NCI-H2196 (cell line): ENCODE measurements around the gene PNMA6F.
"Not testable (repeated sequence)": the region's sequence is repeated elsewhere in the genome, so short reads cannot be mapped to it uniquely, and the experiment has no call there.

ENCODE experiments used
- DNase-seq: peaks from one replicate; lab custom pipeline; 2025; ENCODE audit not compliant: unreplicated experiment; lab: John Stamatoyannopoulos, UW

The PNMA6F gene

DNA sequence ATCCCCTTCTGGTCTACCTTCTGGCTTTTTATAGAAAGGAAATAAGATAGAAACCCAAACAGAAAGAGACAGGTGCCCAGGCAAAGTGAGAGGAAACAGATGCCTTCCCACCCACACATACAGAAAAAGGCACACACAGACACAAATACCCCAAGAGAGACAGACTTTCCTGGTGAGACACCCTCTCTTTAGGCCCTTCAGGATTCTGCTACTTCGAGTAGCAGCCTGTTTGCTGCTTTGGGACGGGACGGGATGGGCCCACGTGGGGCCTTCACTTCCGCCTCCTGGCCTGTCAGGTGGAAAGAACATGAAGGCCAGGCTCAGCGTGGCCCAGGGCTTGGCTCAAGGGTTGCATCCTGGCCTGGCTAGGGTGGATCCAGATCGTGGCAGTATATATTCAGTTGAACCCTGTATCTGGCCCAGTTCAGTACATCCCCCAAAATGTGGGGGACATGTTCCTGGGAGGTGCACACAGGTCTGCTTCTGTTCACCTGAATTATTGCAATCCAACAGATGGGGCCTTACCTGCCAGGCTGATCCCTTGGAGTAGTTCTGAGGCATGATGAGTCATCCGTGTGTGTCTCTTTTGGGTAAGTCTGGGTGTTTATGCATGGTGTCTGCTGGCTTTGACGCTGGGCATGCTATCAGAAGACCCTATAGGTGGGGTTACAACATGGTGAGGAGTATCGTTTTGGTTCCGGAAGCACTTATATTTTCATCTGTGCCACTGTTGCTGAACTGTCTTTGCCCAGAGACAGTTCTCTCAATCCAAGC lies 14.7 kb upstream of the PNMA6F start:
- DNase-seq, result no peak

DNA sequence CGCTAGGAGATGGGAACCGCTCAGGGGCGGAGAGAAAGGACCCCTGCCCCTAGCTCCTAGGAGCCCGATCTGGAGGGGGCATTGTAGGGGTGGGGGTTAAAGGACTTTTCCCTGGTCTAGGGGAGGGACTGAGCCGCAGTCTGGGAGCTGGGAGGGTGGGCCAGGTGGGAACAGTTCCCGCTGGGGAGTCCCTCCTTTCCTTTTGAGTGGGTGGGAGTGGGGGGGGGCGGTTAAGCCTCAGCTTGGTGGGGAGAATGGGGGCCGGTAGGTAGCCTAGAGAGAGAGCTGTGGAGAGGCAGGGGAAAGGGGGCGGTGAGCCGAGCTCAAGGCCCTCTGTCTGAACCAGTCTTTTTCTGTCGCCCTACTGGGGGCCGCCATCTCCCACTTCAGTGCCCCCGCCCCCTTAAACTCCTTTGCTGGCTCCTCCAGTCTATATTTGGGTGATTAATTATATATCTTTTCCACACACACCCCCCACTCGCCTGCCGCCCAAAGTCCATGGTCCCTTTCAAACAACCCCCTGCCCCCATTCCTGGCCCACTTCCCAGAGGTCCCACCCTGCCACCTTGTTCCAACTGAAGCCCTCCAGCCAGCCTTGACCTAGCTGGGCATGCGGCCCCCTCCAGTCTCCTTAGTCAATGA lies 13.2 kb upstream of the PNMA6F start:
- DNase-seq, result no peak

DNA sequence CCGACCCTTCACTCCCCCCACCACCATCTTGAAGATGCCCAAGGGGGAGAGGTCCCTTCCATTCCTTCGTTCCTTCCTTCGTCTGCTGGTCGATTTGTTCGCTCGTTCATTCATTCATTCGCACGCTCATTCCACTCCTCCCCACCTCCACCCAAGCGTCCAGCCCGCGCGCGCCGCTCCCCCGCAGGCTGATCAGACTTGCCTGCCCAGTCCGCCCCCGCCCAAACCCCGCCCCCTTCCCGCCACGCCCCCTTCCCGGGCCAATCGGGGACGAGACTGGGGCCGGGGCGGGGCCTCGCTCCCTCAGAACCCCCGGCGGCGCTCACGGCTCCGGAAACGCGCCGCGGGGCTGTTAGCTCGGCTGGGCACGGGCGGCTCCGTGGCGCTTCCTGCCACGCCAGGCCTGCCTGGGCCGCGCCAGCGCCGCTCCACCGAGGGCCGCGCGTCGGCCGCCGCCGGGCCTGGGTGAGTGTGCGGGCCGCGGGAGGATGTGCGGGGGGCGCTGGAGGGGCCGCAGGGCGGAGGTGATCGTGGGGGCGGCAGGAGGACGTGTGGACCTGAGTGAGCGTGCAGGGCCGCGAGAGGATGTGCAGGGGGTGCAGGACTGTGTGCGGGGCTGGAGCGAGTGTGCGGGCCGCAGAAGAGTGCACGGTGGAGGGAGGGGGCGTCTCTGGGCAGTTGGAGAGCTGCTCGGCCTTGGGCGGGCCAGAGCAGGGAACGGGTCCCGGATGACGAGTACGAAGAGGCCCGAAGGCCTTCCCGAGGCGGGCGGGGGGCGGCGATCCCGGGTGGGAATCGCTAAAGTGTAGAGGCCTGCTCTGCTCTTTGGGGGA lies 12.5 kb upstream of the PNMA6F start, which contains the start of gene ZNF275:
Gene ZNF275, plus strand, starts transcription at position 333 of the 833 bp plus-strand sequence. CDS start 2,527 bp downstream, outside the sequence.
- DNase-seq, result peak; percentile 65

DNA sequence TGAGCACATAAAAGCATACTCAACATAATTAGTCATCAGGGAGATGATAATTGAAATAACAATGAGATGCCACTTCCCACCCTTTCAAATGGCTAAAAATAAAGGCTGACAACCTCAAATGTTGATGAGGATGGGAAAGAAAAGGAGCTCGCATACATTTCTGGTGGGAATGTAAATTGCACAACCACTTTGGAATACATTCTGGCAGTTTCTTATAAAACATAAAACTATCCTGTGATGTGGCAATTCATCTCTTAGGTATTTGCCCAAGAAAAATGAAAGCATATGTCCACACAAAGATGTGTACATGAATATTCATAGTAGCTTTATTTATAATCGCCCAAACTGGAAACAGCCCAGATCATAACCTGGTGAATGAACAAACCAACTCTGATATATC lies 11.7 kb upstream of the PNMA6F start:
- DNase-seq, result no peak

DNA sequence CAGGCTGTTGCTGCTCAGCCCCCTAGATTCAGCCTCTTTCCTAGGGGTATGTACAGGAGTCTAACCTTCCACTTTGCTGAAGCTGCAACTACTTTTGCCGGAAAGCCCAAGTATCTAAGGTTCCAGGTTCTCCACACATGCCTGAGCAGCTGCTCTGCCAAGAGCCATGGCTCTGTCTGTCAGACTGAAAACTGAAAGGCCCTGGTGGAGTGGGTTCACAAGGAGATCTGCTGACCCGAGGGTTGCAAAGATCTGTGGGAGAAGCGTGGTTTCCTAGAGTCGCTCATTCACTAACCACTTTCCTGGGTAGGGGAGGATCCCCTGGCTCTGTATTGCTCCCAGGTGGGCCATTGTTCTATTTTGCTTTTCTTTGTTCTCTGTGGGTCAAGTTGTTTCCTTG lies 6.0 kb upstream of the PNMA6F start:
- no peak for DNase-seq

DNA sequence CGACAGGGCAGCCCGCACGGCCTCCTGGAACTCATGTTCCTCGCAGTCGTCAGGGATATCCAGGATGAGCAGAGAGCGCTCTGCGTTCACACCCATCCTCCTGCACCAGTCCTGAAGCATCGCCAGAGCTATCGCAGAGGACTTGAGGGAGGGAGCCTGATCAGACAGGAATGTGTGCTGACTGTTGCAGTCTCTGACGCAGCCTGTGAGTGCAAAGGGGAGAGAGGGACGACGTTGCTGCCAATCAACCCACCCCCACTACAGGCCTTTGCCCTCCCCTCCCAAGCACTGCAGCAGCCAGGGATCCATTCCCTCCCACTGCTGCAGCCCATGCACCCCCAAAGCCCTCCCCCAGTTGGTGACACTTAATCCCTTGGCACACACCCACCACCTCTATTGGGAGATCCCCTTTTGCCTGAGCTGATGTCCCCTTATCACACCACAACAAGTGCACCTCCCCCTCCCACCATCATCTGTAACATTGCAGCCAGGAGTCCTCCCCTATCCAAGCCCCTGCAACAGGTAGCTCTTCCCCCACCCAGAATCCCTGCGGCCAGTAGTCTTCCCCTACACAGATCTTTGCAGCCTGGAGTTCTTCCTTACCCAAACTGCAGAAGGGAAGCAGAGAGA lies 897 bp downstream of the PNMA6F start:
- DNase-seq, result no peak

DNA sequence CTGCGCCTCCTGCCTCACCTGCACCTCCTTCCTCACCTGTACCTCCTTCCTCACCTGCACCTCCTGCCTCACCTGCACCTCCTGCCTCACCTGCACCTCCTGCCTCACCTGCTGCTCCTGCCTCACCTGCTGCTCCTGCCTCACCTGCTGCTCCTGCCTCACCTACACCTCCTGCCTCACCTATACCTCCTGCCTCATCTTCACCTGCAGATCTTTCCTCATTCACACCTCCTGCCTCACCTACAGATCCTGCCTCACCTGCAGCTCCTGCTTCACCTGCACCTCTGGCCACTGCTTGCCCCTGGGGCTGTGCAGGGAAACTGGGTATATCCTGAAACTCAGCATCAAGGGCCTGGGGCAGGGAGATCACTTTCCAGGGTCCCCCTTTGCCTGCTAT lies 1.5 kb downstream of the PNMA6F start:
- DNase-seq, result not testable (repeated sequence)

DNA sequence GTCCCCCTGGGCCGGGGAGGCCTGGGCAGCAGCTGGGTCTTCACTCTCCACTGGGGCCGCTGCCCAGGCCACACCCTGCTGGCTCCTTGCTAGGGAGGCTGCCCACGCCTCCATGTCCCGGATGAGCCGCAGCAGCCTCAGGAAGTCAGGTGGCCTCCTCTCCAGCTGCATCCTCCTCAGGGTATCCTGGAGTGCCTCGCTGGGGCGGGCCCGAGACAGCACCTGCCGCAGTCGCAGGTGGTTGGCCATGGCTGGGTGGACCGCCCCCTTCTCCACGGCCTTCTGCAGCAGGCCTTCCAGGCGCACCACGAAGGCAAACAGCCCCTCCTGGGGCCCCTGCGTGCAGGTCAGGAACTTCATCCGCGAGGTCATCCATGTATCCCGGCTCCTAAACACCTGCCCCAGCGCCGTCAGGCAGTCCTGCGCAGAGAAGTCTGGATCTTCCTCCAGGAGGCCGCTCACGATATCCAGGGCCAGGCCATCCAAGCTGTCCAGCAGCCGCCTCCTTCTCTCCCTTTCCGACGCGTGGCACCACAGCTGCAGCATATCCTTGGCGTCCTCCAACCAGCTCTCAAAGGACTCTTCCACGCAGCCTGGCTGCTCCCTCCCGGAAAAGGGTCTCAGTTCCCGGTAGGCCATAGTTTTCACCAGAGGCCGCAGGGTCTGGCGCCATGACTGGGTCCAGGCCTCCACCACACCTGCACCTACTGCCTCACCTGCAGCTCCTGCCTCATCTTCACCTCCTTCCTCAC lies 2.1 kb downstream of the PNMA6F start:
- DNase-seq, result peak; percentile 8

DNA sequence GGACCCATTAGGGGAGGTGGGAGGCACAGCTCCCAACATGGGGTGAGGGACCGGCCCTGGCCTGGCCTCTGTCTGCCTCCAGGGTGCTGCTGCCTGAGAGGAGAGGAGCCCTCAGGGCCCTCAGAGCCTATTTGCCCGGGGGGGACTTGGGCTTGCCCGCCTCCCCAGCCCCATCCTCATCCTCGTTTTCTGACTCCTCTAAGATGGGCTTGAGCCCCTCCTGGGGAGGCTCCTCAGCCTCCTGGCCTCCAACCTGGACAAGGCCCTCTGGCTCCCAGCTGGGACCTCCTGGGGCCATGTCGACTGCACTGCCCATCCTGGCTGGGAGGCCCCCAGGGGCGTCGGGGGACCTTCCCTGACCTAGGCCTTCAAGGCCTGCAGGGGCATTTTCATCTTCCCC lies 2.8 kb downstream of the PNMA6F start:
- no peak for DNase-seq

DNA sequence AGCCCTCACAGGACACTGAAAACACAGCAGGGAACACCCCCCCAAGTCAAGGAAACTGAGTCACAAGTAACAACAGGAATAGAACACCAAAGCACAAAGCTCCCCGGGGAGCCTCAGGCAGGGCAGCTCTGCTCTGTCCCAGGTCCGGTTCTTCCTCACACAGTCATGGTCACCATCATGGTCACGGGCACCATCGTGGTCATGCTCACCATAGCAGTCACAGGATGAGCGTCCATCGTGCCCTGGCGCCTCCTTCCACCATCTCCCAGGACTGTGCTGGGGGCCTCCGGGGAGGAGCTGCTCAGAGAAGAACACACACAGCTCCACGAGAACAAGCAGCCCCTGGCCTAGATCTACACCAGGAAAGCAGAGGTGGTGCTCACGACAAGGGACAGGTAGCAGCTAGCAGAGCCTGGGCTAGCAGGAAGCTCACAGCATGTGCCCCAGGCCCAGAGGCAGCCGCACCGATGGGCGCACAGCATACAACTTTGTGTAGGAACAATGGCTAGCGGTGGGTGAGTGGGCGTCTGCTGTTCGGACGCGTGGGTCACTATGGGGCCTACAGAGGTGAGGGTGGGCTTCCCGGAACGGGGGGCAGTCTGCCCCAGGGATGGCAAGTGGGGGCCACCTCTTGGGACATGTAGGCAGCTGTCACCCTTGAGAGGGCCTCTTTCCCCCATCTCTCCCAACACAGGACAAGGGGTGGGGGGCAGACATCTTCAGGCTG lies 3.4 kb downstream of the PNMA6F start:
- DNase-seq, result no peak

DNA sequence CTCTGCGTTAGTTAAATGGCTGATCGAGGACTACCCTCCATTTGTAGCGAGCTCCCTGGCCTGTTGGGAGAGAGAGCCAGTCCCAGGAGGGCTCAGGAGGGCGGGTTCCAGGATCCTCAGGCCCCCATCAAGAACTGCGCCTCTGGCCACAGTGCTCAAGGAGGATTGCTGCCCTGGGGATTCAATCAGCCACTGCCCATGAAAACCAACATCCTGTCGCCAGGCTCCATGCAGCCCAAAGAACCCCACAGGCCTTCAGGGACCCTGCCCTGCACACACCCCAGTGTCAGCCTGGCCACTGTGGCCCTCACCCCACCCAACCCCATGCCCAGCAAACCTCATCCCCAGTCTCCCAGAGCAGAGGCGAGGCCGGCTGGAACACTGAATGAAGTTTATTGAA lies 4.3 kb downstream of the PNMA6F start:
- DNase-seq, result no peak

DNA sequence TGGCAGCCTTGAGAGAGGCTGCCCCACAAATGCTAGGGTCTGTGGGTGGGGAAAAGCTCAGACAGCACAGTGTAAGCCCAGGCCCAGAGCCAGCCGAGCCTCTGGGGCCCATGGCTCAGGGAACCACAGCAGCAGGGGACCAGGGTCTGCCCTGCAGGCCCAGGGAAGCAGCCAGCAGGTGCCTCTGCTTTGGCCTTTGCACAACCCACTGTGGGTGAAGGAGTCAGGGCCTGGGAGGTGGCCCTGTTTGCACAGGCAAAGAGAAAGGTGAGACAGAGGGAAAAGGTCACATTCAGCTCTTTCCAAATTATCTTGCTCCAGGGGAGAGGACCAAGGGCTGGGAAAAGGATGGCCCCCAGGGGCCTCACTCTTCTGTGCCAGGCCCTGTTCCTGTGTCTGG lies 8.7 kb downstream of the PNMA6F start:
- DNase-seq, result no peak

DNA sequence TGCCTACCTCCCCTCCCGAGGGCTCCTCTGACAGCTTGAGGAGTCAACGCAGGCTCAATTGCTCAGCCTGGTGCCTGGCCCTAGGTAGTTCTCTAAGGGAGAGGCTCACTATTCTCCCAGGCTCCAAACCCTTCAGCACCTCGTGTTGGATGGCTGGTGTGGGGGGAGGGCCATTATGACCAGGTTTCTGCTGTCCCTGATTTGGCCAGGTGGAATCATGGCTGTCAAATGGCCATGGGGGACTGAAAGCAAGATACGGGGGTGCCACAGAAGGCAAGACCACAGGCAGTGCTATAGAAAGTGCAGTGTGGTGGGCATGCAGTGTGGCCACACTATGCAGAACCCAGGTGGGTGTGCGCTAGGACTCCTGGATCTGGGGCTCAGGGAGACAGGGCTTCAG lies 9.5 kb downstream of the PNMA6F start:
- no peak for DNase-seq

DNA sequence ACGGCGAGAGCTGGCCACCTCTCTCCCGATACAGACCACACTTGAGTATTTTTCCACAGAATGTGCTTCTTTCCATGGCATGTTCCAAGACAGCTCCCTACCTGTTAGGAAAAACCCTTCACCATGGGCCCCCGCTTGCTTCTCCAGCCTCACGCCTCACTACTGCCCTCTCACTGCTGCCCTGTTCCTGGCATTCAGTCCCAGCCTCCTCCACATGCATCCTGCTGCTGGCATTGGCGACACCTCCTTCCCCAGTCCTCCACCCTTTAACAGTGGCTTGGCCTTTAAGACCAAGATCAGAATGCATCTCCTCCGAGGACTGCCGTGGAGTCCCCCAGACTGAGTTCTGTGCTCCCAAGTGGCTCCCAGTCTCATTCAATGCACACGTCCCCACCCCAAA lies 10.7 kb downstream of the PNMA6F start:
- no peak for DNase-seq

DNA sequence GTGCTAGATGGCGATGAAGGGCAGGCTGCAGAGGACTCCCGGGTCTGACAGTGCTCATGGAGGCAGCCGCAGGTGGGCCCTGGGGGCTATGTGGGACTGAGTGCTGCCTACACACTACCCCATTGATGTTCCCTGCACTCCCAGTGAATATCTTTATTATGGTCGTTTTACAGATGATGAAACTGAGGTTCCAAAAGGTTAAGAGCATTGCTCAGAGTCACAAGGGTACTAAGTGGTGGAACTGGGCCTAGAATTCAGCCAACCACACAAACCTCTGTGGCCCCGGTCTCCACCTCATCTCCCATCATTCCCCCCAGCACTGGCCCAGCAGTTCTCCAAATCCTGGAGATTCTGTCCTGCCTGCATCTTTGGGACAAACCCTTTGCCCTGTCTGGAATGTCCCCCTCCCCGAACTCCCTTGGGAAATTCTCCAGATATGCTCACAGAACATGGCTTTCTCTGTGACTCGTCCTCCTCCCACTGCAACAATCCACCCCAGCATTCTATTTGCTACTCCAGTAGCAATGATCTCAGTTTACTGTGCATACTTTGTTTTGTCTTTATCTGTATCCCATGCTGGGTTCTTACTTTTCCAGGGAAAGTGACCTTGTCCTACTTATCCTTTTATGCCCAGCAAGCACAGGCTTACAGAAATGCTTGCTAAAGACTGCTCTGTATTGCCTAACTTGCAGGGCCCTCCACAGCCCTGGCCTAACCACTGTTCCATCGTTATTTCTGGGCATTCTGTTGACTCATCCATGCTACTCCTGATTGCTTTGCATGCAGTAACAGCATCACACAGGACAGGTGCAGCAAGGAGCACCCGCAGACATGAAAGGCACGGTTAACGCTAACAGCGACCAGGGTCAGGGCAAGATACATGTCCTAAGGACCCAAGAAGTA lies 14.0 kb downstream of the PNMA6F start:
- no peak for DNase-seq

DNA sequence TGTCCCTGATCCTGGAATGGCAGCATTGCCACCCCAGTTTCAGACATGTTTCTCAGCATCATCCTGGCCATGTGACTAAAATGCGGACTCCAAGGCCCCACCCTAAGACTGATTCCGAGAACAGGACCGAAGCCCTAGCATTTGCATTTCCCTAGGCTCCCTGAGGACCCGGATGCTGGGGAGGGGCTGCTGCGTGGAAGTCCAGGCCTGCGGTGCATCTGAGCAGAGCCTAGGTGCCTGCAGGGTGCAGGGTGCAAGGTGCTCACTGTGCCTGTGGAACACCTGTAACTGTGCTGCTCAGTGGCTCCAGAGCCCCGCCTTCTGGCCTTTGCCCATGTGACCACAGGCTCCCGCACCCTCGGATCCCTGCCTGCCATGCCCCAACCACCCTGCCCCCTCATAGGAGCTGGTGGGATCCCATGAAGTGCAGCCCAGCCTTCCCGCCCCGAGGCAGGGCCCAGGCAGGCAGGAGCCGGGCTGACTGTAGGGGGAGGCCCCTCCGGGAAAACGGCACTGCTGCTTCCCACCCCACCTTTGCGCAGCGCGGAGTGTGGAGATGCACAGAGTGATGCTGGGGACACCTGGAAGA lies 14.9 kb downstream of the PNMA6F start:
- no peak for DNase-seq

DNA sequence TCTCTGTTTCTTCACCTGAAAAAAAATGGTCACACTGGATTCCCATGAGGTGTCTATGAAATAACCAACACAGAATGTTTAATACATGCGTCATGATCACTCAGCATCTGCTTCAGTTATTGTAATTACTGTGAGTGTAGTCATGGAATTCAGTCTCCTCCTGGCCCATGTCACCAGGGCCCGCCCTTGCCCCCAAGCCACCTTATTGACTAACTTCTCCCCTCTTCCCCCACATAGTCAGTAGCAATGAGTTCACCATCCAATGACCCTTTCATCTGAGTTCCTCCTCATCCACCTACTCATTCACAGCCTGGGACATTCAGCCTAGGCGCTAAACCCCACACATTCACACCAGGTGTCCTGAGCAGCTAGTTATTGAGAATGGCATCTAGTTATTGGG lies 15.6 kb downstream of the PNMA6F start:
- DNase-seq, result no peak

DNA sequence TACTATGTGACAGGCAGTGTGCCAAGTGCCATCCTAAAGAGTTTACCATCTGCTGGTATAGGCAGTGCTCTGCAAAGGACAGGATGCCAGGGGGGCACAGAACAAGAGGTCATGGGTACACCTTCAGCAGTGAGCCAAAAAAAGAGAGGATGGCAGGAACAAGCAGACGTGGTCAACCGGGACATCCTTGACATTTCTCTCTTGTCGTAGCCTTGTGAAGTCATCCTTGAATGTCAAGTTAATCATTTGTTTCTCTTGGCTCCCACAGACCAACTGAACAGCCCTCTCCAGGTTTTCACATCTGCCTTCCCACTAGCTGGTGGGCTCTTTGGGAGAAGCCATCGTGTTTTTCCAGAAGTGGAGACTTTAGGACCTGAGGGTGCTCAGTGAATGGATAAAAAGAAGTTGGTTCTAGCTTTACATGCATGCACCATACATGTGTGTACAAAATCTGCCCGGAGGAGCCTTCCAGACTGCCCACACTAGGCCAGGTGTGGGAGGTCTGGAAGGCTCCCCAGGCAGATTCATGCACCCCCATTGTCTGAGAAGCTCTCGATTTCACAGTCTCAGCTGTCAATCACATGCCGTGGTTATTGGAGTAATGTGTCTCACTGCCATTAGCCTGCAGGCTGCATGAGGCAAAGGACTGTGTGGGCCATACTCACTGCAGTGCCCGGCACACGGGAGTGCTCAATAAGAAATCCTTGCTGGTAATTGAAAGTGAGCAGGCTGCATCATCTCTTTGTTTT lies 16.4 kb downstream of the PNMA6F start:
- no peak for DNase-seq
